Measurements from ENCODE around the gene RXRA. TPM values are rescaled to one million over a fixed set of nuclear protein-coding genes. Genes with fewer than 3 reads are reported as not detected.

Gene RXRA
- total and polyA plus RNA-seq, 2 experiments from 2014 or later: 32.9 to 46.1 TPM

DNA sequence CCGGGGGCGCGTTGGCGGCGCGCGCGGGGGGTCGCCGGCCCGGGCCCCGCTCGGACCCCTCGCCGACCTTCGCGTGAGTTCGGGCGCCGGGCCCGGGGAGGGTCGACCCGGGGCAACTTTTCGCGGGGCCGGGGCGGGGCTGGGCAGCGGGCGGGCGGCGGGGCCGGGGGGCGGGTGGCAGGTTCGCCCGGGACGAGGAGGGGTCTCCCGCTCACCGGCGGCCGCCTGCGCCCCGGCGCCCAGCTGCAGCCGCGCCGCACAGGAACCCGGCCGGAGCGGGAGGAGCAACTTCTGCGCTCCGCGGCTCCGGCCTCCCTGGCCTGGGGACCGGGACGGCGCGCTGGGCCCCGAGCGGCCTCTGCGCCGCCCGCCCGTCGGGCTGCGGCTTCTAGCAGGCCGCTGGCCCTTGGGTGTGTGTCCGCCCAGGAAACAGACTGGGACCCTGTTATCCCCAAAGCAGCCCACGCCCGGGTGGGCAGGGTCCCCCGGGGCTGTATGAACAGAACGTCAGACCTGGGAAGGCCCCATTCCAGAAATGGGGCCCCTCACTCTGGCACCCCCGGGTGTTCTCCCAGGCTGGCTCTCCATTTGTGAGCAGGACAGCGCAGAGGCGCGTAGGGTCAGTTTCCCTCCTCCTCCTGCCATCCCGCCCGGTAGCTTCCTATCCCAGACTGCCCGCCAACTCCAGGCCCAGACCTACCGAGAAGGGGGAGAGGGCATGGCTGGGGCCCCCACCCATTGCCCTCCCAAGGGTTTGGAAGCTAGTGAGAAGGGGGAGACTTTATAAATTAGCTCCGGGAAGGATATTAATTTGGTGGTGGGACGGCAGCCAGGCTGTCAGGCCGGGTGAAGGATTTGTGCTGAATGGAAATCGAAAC lies 708 bp downstream of the RXRA start:
- Histone ChIP-seq H3K27me3 (no peaks in the 10 kb centered on the region), H3K27ac (peak overlapping the region; percentile 31)
- peak; percentile 45 to 74 for DNase-seq (ENCODE audit: low read depth in 1 of 2, low spot score in 1 of 2)

DNA sequence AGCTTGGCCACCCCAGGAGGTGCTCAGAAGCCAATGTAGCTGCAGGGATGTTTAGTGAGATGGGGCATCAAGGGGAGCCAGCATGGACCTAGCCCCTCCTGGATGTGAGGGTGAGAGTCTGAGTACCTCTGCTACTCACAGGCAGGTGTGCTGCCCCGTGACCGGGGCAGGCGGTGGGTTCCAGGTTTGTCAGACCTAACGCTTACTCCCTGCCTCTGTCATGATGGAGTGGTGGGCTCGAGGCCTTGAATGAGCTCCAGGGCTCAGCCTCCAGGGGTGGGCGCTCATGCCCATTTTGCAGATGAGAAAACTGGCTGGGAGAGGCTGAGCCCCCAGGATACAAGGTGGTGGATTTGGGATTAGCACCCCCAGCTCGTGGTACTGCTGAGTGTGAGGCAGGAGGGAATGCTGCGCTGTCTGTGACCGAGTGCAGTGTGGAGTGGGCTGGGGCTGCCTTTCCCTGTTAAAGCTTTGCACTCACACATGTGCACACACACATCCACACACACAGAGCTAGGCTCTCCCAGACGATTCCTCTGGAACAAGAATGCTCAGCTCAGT lies 1.5 kb downstream of the RXRA start:
- Histone ChIP-seq H3K27ac (peak overlapping the region; percentile 87), H3K9me3 (ENCODE audit: low read depth) (no peaks in the 10 kb centered on the region), H3K36me3 (no peaks in the 10 kb centered on the region), H3K27me3 (no peaks in the 10 kb centered on the region), H3K4me1 (ENCODE audit: low read depth) (peaks cover 60% of the 10 kb centered on the region), H3K4me3 (peak overlapping the region; percentile 51)
- TF ChIP-seq, protein P1, sequence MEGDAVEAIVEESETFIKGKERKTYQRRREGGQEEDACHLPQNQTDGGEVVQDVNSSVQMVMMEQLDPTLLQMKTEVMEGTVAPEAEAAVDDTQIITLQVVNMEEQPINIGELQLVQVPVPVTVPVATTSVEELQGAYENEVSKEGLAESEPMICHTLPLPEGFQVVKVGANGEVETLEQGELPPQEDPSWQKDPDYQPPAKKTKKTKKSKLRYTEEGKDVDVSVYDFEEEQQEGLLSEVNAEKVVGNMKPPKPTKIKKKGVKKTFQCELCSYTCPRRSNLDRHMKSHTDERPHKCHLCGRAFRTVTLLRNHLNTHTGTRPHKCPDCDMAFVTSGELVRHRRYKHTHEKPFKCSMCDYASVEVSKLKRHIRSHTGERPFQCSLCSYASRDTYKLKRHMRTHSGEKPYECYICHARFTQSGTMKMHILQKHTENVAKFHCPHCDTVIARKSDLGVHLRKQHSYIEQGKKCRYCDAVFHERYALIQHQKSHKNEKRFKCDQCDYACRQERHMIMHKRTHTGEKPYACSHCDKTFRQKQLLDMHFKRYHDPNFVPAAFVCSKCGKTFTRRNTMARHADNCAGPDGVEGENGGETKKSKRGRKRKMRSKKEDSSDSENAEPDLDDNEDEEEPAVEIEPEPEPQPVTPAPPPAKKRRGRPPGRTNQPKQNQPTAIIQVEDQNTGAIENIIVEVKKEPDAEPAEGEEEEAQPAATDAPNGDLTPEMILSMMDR (IDR thresholded peaks at IDR 0.05; ENCODE audit: low read depth, low read length): no peak
- no peak for DNase-seq (ENCODE audit: low read depth in 1 of 2, low spot score in 1 of 2)

More for the DNA sequence above, 708 bp downstream of the RXRA start:
- H3K4me1 ChIP-seq (ENCODE audit: low read depth): peaks cover 57% of the 10 kb centered on the region
- no peaks in the 10 kb centered on the region for H3K36me3 ChIP-seq
- no peaks in the 10 kb centered on the region for H3K9me3 ChIP-seq (ENCODE audit: low read depth)
- H3K4me3 ChIP-seq: peak overlapping the region; percentile 51
- TF ChIP-seq, protein P1 (IDR thresholded peaks at IDR 0.05; ENCODE audit: low read depth, low read length): no peak

DNA sequence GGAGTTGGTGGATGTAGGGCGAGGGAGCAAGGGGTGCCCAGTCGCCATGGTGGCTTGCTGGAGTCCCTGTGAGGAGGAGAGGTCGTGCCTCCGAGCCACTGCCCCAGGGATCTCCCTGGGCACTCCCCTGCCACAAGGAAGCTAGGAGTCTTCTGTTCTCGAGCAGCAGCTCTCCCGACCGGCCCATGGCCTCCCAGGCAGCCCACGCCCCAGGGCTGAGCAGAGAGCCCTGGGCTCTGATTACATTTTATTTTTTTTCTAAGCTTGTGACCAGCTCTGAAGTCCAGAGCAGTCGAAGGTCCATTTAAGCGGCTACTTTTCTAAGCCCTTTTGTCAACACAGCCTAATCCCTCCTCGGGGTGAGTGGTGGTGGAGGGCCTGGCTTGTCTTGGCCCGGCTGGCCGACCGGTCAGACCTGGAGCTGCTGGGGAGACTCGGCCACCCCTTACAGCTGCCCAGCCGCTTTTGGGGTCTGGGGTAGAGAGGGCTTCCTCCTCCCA lies 2.1 kb downstream of the RXRA start:
- TF ChIP-seq, protein P1 (IDR thresholded peaks at IDR 0.05; ENCODE audit: low read depth, low read length): no peak
- H3K4me1 ChIP-seq (ENCODE audit: low read depth): peaks cover 55% of the 10 kb centered on the region
- no peaks in the 10 kb centered on the region for H3K27me3 ChIP-seq
- no peaks in the 10 kb centered on the region for H3K9me3 ChIP-seq (ENCODE audit: low read depth)
- DNase-seq (ENCODE audit: low read depth in 1 of 2, low spot score in 1 of 2): peak in 1 of 2 donors; percentile 38
- no peaks in the 10 kb centered on the region for H3K36me3 ChIP-seq
- peak overlapping the region; percentile 87 for H3K27ac ChIP-seq
- H3K4me3 ChIP-seq: peak overlapping the region; percentile 51

DNA sequence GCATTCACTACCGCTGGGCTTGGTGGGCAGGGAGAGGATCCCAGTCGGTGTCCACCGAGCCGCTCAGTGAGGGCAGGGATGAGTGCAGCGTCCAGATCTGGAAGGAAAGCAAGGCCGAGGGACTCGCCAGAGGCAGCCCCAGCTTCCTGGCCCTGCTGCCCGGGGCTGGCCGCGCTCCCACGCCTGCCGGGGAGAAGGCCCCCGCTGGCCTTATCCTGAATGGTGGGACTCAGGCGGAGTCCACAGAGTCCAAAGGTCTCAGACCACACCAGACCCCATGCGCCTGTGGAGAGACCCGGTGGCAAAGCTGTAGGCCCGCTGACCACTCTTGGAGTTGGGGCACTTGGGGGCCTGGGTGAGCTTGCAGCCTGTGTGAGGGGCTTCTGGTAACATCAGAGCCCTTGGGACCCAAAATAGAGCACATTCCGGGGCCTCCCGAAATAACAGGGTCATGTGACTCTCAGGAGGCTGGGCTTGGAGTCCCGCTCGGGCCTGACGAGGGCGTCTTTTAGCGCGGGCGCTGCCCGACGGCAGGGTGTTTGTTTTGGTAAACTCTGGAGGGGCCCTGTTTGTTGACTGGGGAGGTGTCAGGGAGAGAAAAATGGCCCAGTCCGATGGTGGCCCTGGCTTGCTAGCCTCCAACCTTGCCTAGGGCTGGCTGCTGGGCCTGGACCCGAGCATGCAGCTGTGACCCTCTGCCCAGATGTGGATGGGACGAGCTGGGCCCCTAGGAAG lies 2.8 kb downstream of the RXRA start:
- Histone ChIP-seq H3K36me3 (no peaks in the 10 kb centered on the region), H3K27me3 (no peaks in the 10 kb centered on the region), H3K9me3 (ENCODE audit: low read depth) (no peaks in the 10 kb centered on the region), H3K4me3 (peak overlapping the region; percentile 51), H3K4me1 (ENCODE audit: low read depth) (peaks cover 49% of the 10 kb centered on the region), H3K27ac (peak overlapping the region; percentile 87)
- TF ChIP-seq, protein P1 (IDR thresholded peaks at IDR 0.05; ENCODE audit: low read depth, low read length): peak; percentile 17
- peak; percentile 41 to 52 for DNase-seq (ENCODE audit: low read depth in 1 of 2, low spot score in 1 of 2)

DNA sequence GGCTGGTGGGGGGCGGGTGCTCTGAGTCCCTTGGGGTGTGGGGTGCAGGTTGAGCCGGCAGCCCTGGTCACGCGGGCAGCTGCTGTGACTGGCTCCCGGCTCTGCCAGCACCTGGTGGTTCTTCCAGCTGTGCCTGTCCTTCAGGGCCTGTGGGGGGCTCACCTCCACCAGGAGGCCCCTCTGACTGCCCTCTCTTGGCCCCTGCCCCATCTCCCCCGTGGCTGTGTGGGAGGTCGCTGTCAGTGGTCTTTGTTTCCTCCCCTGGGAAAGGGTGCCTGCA lies 3.3 kb downstream of the RXRA start:
- Histone ChIP-seq H3K9me3 (ENCODE audit: low read depth) (no peaks in the 10 kb centered on the region), H3K4me1 (ENCODE audit: low read depth) (peaks cover 44% of the 10 kb centered on the region), H3K27ac (peak overlapping the region; percentile 87), H3K4me3 (no peak overlapping the region), H3K27me3 (no peaks in the 10 kb centered on the region), H3K36me3 (no peaks in the 10 kb centered on the region)
- TF ChIP-seq, protein P1 (IDR thresholded peaks at IDR 0.05; ENCODE audit: low read depth, low read length): no peak
- DNase-seq (ENCODE audit: low read depth in 1 of 2, low spot score in 1 of 2): no peak

Measured in cardiac muscle cell (in vitro differentiated cells and primary cell).